GM23248 (cell line): Measurements from ENCODE around the gene EIF4E.

Experiments used
- EZH2 ChIP-seq: fragments of 200-600 bp; sonication (generic); IDR thresholded peaks from 2 replicates; pipeline ENCODE4 v1.6.1; 2018; ENCODE audit warnings: antibody characterized with exemption, mild to moderate bottlenecking; ENCODE audit not compliant: insufficient read depth, poor library complexity, severe bottlenecking
- EZH2phosphoT487 ChIP-seq: fragments of 200-600 bp; sonication (generic); IDR thresholded peaks from 2 replicates; pipeline ENCODE4 v1.6.1; 2018; ENCODE audit warnings: antibody characterized with exemption, moderate library complexity, mild to moderate bottlenecking, low read depth; ENCODE audit not compliant: insufficient read depth

DNA sequence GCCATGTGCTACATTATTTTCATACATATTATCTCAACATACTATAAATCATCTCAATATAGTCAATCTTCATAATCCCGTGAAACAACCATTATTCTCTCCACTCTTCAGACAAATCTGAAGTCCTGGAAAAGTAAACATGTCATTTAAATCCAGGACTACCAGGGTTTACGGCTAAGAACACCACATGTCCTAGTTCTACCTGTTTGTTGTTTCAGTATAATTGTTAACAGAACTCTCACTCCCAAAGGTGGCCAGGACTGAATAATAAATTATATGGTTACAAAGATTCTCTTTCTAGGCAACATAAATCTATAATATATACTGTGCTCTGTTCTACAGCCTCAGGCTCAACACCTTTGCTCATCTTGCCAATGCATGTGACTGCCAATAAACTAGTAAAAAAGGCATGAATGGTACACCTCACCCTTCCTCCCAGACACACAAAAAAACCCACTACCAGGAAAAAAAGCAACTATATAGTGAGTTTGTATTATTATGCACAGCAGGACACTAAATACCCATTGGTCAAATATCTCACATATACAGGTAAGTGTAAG, 20.1 kb downstream of the EIF4E start:
- TF ChIP-seq EZH2 (no peak), EZH2phosphoT487 (no peak)
